ENCODE data around the gene LINC00237.

LINC00237 gene

GRCh38 chr20:21099751-21100577 lies 6.2 kb downstream of the LINC00237 start:
- no peak for DNase-seq (ENCODE audit: low read depth, low spot score)

GRCh38 chr20:21096321-21097043 lies 9.7 kb downstream of the LINC00237 start:
- DNase-seq (ENCODE audit: low read depth, low spot score), result no peak

DNA sequence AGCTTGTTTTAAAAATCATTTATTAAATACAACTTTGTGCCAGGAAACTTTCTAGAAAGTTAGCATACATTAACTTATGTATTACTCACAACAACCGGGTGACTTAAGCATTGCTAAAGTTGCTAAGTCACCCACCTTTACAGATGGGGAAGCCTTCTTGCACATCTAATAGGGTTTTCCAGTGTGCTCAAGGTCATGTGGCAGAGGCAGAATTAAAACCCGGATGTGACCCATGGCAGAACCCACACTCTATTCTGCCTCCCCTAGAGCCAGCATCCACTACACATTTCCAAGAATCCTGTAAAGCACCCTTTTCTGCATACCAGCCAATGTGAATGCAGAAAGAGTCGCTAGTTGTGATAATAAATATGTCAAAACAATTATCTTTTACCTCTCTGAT lies 13.4 kb downstream of the LINC00237 start:
- no peak for DNase-seq (ENCODE audit: low read depth, low spot score)

DNA sequence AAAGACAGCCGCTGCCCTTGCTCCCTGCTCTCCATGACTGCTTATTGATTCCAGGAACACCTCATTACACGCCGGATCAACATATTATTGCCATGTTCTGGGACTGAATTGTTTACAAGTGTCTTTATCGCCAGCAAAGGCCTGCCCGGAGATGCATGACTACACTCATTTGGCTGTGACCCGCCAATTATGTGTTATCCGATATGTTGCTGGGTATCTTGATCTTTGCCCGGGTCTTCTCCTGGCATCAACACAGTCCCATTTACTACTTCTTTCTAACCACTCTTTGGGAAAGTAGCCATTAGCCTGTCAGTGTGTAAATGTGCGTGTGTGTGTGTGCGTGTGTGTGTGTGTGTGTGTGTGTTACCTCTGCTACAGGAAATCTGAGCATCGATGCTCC lies 15.4 kb downstream of the LINC00237 start:
- no peak for DNase-seq (ENCODE audit: low read depth, low spot score)

- no peak for DNase-seq (ENCODE audit: low read depth, low spot score)
These were observed 16.0 kb downstream of the LINC00237 start for GRCh38 chr20:21090111-21090618.

DNA sequence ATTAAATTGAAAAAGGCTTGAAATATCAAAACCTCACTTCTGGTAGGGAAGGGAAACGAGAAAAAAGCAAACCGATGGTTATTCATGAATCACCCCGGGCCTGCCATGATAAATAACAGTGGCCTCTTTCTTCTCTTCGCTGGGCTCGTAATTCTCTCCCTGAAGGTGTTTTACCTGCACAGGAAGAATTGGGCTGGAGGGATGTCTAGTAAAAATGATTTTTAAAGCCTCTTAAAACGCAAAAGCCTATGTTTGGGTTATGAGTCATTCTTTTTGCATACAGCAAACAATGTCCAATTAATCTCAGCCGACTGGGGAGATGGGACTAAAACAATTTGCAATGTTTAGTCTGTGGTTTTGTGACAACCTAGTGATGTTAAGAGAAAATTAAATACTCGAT lies 16.8 kb downstream of the LINC00237 start:
- DNase-seq (ENCODE audit: low read depth, low spot score), result no peak

- DNase-seq (ENCODE audit: low read depth, low spot score), result no peak
These were observed 18.2 kb downstream of the LINC00237 start for GRCh38 chr20:21087862-21088540.

- no peak for DNase-seq (ENCODE audit: low read depth, low spot score)
These were observed 22.3 kb downstream of the LINC00237 start for GRCh38 chr20:21083825-21084325.

GRCh38 chr20:21082584-21082983 lies 23.6 kb downstream of the LINC00237 start:
- DNase-seq (ENCODE audit: low read depth, low spot score), result no peak

- DNase-seq (ENCODE audit: low read depth, low spot score), result no peak
These were observed 28.3 kb downstream of the LINC00237 start for GRCh38 chr20:21077809-21078345.

DNA sequence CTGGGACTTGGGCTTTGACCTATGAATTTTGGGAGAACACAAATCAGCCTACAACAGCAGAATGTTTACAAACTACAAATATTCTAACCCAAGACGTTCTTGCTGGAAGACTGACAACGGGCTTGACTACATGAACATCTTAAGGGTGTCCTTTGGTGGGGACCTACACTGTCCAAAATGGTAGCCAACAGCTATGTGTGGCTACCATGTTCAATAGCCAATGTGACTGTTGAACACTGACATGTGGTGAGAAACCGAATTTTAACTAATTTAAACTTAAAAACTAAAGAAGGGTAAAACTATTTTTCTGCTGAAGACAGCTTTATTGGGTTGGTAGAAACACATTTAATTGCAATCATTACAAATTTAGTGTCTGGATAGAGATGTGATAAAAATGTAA lies 30.1 kb downstream of the LINC00237 start:
- DNase-seq (ENCODE audit: low read depth, low spot score), result no peak

- DNase-seq (ENCODE audit: low read depth, low spot score), result no peak
These were observed 30.7 kb downstream of the LINC00237 start for GRCh38 chr20:21075471-21075870.

DNA sequence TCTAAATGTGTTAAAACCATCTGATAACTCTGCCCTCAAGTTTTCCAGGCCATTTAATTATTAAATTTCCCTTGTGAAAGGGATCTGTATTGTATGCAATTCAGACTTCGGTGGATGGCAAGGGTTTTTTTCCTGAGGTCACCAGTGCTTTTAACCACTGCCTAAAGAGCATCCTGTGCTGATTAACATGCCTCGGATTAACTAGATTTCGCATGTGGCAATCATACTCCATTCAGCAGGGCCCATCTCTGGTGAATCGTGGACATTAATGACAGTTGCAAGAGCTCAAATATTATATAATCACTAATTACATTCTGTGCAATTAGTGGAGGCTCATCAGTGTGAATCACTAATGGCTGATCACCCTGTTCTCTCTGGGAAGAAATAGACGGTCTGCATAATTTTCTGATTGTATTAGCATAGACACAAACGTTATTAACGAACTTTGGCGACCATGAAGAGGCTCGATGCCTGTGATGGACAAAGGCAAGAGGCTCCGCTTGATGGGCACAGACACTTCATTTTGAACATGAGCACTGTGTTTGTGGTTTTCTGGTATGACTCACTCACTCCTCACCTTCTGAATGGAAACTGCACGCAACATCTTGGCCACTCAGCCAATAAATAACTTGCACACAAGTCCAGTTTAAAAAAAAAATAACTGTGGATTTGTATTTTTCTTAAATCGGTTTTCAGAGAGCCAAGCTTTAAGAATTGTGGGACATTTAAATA lies 31.4 kb downstream of the LINC00237 start:
- no peak for DNase-seq (ENCODE audit: low read depth, low spot score)

GRCh38 chr20:21067255-21067654 lies 38.9 kb downstream of the LINC00237 start:
- DNase-seq (ENCODE audit: low read depth, low spot score), result no peak

DNA sequence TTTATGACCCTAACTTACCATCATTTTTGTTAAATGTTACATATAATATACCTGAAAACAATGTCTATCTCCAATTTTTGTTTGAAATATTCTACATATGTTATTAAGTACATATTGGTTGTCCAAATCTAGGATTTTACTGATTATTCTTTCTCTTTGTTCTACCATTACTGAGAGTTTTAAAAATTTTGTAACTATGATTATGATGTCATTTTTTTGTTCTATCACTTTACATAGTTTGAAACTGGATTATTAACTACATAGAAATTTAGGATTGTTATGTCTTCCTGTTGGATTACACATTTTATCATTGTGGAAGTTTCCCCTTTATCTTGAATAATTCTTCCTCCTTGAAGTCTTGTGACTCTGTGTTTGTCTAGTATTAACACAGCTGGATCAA lies 41.2 kb downstream of the LINC00237 start:
- no peak for DNase-seq (ENCODE audit: low read depth, low spot score)

GRCh38 chr20:21063276-21063675 lies 42.9 kb downstream of the LINC00237 start:
- no peak for DNase-seq (ENCODE audit: low read depth, low spot score)

DNA sequence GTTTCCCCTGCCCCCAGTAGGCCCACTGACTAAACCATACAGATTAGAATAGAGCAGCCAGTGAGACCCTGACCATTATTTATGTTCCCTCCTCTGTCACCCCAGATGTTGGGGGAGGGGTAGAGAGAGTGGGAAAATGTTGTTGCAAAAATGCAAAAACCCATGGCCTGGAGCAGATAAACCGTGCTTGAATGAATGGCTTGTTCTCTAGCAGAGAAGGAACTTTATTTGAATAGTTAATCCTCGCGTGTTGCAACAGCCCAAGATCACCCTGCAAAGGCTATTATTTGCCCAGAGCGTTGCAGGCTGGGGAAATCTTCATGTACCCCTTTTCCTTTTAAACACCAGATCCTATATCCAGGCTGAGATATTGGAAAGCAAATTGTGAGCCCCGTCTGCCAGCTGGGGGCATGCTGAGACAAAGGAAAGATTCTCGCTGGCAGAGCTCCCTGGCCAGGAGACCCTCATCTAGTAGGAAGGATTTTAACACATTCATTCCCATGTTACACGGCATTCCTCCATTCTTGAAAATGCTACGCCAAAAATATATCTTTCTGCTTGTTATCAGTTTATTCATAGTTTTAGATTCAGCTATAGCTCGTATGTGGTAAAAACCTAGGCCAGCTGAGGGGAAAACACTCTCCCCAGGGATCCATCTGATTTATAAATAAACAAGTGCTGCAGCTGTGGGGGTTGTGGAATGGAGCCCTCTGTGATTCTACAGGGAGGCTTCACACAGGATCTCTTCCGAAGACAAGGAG lies 53.0 kb downstream of the LINC00237 start:
- DNase-seq (ENCODE audit: low read depth, low spot score), result no peak

DNA sequence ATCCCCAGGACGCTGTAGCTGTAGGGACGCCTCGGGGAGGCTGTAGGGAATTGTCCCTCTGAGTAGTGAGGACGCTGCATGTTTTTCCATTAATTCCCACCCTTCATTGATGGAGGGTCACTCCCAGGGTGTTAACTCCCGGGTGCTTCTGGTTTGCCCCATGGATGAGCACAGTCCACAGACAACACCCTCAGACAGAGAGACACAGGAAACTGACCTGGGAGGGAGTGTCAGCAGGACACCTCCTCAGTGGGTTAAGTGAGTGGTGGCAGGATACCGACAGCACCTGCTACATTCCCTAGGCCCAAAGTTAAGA lies 53.5 kb downstream of the LINC00237 start:
- no peak for DNase-seq (ENCODE audit: low read depth, low spot score)

DNA sequence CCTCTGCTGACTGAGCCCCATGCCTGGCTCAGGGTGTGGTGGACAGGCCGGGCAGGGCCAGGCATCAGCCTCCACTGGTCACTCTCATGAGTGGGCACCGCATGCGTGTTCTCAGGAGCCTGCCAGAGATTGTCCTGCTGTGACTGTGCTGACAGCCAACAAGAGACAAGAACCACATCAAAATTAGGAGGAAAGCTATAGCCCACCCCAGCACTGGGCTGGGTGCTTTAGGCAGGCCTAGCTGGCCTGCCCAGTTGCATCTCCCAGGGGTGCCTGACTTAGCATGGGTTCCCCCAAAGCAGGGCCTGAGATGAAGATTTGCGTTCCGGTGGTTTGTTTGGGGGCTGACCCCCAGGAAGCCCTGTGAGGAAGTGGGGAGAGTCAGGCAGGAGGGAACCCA lies 53.9 kb downstream of the LINC00237 start:
- no peak for DNase-seq (ENCODE audit: low read depth, low spot score)

DNA sequence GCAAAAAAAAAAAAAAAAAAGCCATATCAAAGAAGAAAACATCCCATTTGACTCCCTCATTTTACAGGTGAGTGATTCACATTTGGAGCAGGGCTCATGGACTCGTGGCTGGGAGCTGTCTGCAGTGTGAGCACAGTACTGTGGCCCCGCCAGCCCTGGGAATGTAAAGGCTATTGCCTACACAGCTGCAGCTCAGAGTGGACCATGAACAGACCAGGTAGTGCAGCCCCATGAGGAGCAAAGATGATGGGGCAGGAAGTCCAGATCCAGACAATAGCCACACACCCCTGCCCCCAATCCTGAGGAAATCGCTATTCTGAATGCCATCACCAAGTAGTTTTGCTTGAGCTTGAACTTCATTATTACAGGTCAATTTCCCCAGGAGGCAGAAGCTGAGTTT lies 55.4 kb downstream of the LINC00237 start:
- DNase-seq (ENCODE audit: low read depth, low spot score), result no peak

All from activated naive CD8-positive, alpha-beta T cell treated with anti-CD3 and anti-CD28 coated beads, Interleukin-2, amount 50 U/mL, for 16 hours (primary cell).